RKO (cell line): ENCODE results near the gene NSG2.

ENCODE experiments used
- DNase-seq: peaks from one replicate; pipeline ENCODE4 v3.0.0-alpha.2; 2016; ENCODE audit warnings: low spot score

NSG2 gene

DNA sequence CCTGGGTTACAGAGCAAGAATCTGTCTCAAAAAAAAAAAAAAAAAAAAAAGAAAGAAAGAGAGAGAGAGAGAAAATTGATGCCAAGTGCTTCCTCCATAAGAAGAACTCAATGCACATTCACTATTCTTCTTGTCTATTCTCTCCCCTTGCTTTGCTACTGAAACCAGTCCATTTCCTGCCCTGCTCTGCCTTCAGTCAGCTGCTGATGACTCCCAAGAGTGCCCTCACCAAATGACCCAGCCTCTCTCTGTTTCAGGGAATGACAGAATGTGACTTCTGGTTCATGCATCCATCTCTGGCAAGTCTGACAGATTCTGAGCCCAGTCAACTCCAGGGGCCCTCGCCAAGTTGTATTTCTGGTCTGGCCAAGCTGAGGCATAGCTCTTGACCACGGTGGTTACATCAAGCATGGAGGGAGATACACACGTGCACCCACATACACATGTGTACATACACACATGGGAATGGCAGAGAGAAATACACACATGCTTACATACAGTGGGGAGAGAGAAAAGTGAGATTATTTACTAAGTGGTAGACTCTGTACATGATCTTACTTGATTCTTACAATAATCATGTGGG, 106.2 kb downstream of the NSG2 start:
- no peak for DNase-seq

DNA sequence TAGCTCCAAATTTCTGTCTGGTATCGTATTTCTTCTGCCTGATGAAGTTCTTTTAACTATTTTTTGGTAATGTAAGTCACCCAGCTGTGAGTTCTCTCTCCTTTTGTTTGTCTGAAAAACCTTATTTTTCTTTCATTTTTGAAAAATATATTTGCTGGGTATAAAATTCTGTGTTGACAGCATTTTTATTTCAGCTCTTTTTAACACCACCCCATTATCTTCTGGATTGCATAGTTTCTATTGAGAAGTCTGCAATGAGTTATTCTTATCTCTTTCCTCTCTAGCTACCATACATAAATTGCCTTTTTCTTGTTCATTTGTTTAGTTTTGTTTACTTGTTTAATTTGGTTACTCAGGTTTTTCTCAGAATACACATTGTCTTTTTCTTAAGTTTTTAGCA, 109.1 kb downstream of the NSG2 start:
- DNase-seq = no peak

DNA sequence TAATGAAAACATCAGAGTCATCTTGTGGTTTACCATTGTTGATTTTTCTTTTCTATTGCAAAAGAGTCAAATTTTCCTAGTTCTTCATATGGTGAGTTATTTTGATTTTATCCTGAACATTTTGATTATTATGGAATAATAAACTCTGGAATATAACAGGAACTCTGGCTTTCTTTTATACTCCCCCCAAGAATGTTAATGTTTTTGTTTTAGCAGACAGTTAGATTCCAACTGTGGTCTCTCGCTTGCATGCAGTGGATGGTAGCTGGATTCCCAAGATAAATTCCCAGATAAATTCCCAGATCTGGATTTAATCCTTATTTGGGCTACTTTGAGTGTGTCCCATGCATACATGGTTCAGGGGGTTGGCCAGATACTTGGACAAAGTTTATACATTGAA, 109.8 kb downstream of the NSG2 start:
- no peak for DNase-seq

DNA sequence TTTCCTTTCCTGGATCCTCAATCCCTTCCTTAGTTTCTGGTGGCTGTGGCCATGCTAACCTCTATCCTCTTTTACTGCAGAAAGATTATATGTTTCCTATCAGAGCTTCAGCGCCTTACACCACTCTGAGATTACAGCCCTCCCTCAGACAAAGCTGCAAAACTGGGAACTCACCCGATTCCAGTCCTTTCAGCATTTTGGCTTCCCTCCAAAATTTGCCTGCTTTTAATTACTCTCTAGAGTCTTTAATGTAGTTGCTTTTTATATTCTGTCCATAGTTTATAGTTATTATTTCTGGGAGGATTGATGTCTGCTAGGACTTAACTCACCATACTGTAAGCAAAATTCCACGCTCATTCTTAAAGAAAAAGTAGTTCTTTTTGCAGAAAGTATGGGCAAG, 110.2 kb downstream of the NSG2 start:
- DNase-seq = no peak

DNA sequence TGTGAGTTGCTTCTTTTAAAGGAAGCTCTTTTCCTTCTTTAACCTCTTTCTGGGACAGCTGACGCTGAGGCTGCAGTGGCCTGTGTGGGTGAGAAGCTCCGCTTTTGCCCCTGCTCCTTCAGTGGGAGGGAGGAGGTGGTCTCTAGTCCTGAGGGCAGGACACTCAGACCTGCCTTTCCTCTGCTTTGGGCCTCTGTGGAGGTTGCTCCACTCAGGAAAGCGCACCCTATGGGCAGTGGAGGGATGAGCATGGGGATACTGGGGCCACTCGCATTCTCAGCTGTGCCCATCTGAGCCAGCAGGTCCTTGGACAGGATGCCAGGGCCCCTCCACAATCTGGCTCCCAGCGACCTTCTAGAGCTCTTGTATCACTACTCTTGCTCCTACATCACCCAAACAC, 111.5 kb downstream of the NSG2 start:
- DNase-seq = no peak
